Stimulated activated CD4-positive, alpha-beta T cell treated with anti-CD3 and anti-CD28 coated beads, TNF-alpha, amount 100 ng/mL, for 48 hours (primary cell): ENCODE measurements around the gene LDLRAP1.

Experiments
- DNase-seq, 3 donors: peaks; one replicate each; pipeline ENCODE4 v3.0.0-alpha.2; 2020; ENCODE audit warnings: low read depth in 3 of 3

Gene LDLRAP1

GRCh38 chr1:25562101-25562927 lies 18.9 kb downstream of the LDLRAP1 start:
- DNase-seq, result peak; percentile 26 to 55 (median 52)

- DNase-seq, result no peak
Measured at GRCh38 chr1:25562928-25563283, 19.5 kb downstream of the LDLRAP1 start.

- no peak for DNase-seq
Measured at GRCh38 chr1:25563330-25564215, 20.2 kb downstream of the LDLRAP1 start.

GRCh38 chr1:25564777-25565574 lies 21.6 kb downstream of the LDLRAP1 start:
- DNase-seq, result no peak

- DNase-seq, result no peak
Measured at GRCh38 chr1:25565626-25566025, 22.2 kb downstream of the LDLRAP1 start.

- DNase-seq, result no peak
Measured at GRCh38 chr1:25566176-25566729, 22.8 kb downstream of the LDLRAP1 start.

- DNase-seq, result no peak
Measured at GRCh38 chr1:25566730-25567341, 23.4 kb downstream of the LDLRAP1 start.

GRCh38 chr1:25567710-25568089 lies 24.3 kb downstream of the LDLRAP1 start:
- no peak for DNase-seq

- no peak for DNase-seq
Measured at GRCh38 chr1:25568090-25568833, 24.9 kb downstream of the LDLRAP1 start.

- no peak for DNase-seq
Measured at GRCh38 chr1:25568834-25569596, 25.6 kb downstream of the LDLRAP1 start.

- DNase-seq, result no peak
Measured at GRCh38 chr1:25569597-25570396, 26.4 kb downstream of the LDLRAP1 start.

- no peak for DNase-seq
Measured at GRCh38 chr1:25570798-25571521, 27.6 kb downstream of the LDLRAP1 start.

GRCh38 chr1:25571522-25571970 lies 28.1 kb downstream of the LDLRAP1 start:
- DNase-seq, result no peak

GRCh38 chr1:25572107-25572506 lies 28.7 kb downstream of the LDLRAP1 start:
- no peak for DNase-seq

- peak; percentile 18 to 61 (median 35) for DNase-seq
Measured at GRCh38 chr1:25572708-25573590, 29.5 kb downstream of the LDLRAP1 start.

GRCh38 chr1:25573591-25573930 lies 30.2 kb downstream of the LDLRAP1 start:
- no peak for DNase-seq

- DNase-seq, result no peak
Measured at GRCh38 chr1:25573961-25574360, 30.6 kb downstream of the LDLRAP1 start.
